HCT116 (cell line): ENCODE results near the gene ACYP2. TPM values are rescaled to one million over a fixed set of nuclear protein-coding genes. Genes with fewer than 3 reads are reported as not detected.

Experiments used
- ATAC-seq: fragments of 200-7000 bp; cut with Tn5 transposase; 2 replicates; pipeline ENCODE4 v1.9.1; 2020; ENCODE audit warnings: mild to moderate bottlenecking, moderate library complexity
- BruUV-seq: library from RNA; stranded (reverse); fragments of 400-500 nt; replicated peaks from 2 replicates; lab custom pipeline; 2021; lab: Mats Ljungman, UMichigan
- CTCF ChIA-PET: fragments of 300-600 bp; sonication (Branson Sonifier 250); formaldehyde crosslinking; loops from one replicate; lab custom pipeline; 2021; ENCODE audit warnings: antibody characterized with exemption; lab: Charles Lee
- POLR2A ChIA-PET: fragments of 300-600, 350-600 bp; sonication (Branson Sonifier 250); formaldehyde crosslinking; loops from one replicate; lab custom pipeline; 2021; ENCODE audit warnings: antibody characterized with exemption; lab: Charles Lee
- RAD21 ChIA-PET, 2 experiments: fragments of 300-600 bp; sonication (Branson Sonifier 250); formaldehyde crosslinking; loops; one replicate each; lab custom pipeline; 2023; ENCODE audit warnings: low total read pairs in 2 of 2; ENCODE audit not compliant: uncharacterized antibody in 2 of 2, unreplicated experiment in 2 of 2, low non-redundant PET in 1 of 2; lab: Charles Lee
- DNase-seq: peaks from one replicate; pipeline ENCODE4 v3.0.0-alpha.2; 2010; ENCODE audit warnings: low read depth, low spot score
- H2AFZ ChIP-seq: fragments of 200-600 bp; shearing (Covaris generic), sonication (generic); 2 replicates; pipeline ENCODE4 v1.6.1; 2017; ENCODE audit warnings: low read depth, mixed run types, mixed read lengths, antibody characterized with exemption, low read length; ENCODE audit not compliant: poor library complexity, severe bottlenecking
- H3K27ac ChIP-seq: 2 replicates; pipeline ENCODE4 v1.5.1; 2012; ENCODE audit warnings: low read depth, low read length
- H3K27me3 ChIP-seq: fragments of 200-600 bp; sonication (generic); 2 replicates; pipeline ENCODE4 v1.6.1; 2016; ENCODE audit warnings: mixed run types, low read length, mixed read lengths; ENCODE audit not compliant: insufficient read depth
- H3K36me3 ChIP-seq, 2 experiments: fragments of 200-500 bp in 1 of 2; fragments of 200-600 bp in 1 of 2; sonication (Bioruptor generic) in 1 of 2; sonication (generic) in 1 of 2; 2 replicates each; pipeline versions ENCODE4 v1.5.1 to v1.6.1; 2014 to 2016; ENCODE audit warnings: low read length in 2 of 2, inconsistent platforms in 1 of 2, mixed read lengths in 1 of 2, mixed run types in 1 of 2; ENCODE audit not compliant: insufficient read depth in 2 of 2, control insufficient read depth in 1 of 2
- H3K4me1 ChIP-seq, 2 experiments: fragments of 200-600 bp in 1 of 2; sonication (generic) in 1 of 2; 2 replicates each; pipeline versions ENCODE4 v1.5.1 to v1.6.1; 2012 to 2017; ENCODE audit warnings: low read length in 2 of 2, inconsistent platforms in 1 of 2, mild to moderate bottlenecking in 1 of 2, mixed read lengths in 1 of 2, mixed run types in 1 of 2, moderate library complexity in 1 of 2; ENCODE audit not compliant: insufficient read depth in 2 of 2, control insufficient read depth in 1 of 2
- H3K4me2 ChIP-seq: fragments of 200-600 bp; sonication (generic); 2 replicates; pipeline ENCODE4 v1.6.1; 2017; ENCODE audit warnings: mixed run types, low read length, mixed read lengths
- H3K4me3 ChIP-seq, 2 experiments: fragments of 200-600 bp in 1 of 2; sonication (generic) in 1 of 2; replicated peaks in 1 of 2; 2 replicates each; pipeline ENCODE4 v1.5.1; 2011 to 2016; ENCODE audit warnings: low read length in 2 of 2, control low read depth in 1 of 2, low read depth in 1 of 2, mild to moderate bottlenecking in 1 of 2, mixed read lengths in 1 of 2, mixed run types in 1 of 2
- H3K79me2 ChIP-seq: fragments of 200-600 bp; sonication (generic); 2 replicates; pipeline ENCODE4 v1.6.1; 2017; ENCODE audit warnings: mild to moderate bottlenecking, mixed run types, low read length, moderate library complexity, mixed read lengths; ENCODE audit not compliant: insufficient read depth
- H3K9ac ChIP-seq: fragments of 200-600 bp; sonication (generic); 2 replicates; pipeline ENCODE4 v1.6.1; 2016; ENCODE audit warnings: low read length, mixed read lengths
- H3K9me2 ChIP-seq: fragments of 200-600 bp; sonication (generic), shearing (Covaris generic); 2 replicates; pipeline ENCODE4 v1.6.1; 2017; ENCODE audit warnings: mixed run types, mild to moderate bottlenecking, moderate library complexity; ENCODE audit not compliant: insufficient read depth
- H3K9me3 ChIP-seq, 2 experiments: fragments of 200-500 bp in 1 of 2; fragments of 200-600 bp in 1 of 2; sonication (Bioruptor generic) in 1 of 2; sonication (generic) in 1 of 2; 2 replicates each; pipeline ENCODE4 v1.6.1; 2014 to 2017; ENCODE audit warnings: low read length in 2 of 2, mixed read lengths in 2 of 2, inconsistent platforms in 1 of 2, low read depth in 1 of 2, mild to moderate bottlenecking in 1 of 2, mixed run types in 1 of 2, moderate library complexity in 1 of 2; ENCODE audit not compliant: control insufficient read depth in 1 of 2, insufficient read depth in 1 of 2
- H4K20me1 ChIP-seq: fragments of 200-600 bp; sonication (generic), shearing (Covaris generic); 2 replicates; pipeline ENCODE4 v1.6.1; 2017; ENCODE audit warnings: mixed run types, mild to moderate bottlenecking, moderate library complexity; ENCODE audit not compliant: insufficient read depth
- CEBPB ChIP-seq: IDR thresholded peaks from 2 replicates; pipeline ENCODE4 v1.6.1; 2012; ENCODE audit warnings: low read depth
- CTCF ChIP-seq, 3 experiments: fragments of 200-600 bp in 1 of 3; sonication (generic) in 1 of 3; IDR thresholded peaks in 2 of 3; conservative IDR thresholded peaks in 1 of 3; 2 replicates each; pipeline ENCODE4 v1.5.1; 2012 to 2017; ENCODE audit warnings: low read depth in 2 of 3, low read length in 2 of 3, antibody characterized with exemption in 1 of 3, borderline replicate concordance in 1 of 3, control low read depth in 1 of 3, mild to moderate bottlenecking in 1 of 3, mixed read lengths in 1 of 3, mixed run types in 1 of 3, moderate library complexity in 1 of 3; ENCODE audit not compliant: insufficient read depth in 1 of 3
- EGR1 ChIP-seq: IDR thresholded peaks from 2 replicates; pipeline ENCODE4 v1.6.1; 2012; ENCODE audit warnings: low read depth
- ELF1 ChIP-seq: IDR thresholded peaks from 2 replicates; pipeline ENCODE4 v1.6.1; 2012; ENCODE audit warnings: low read depth, borderline replicate concordance
- EZH2 ChIP-seq: fragments of 200-600 bp; sonication (generic); IDR thresholded peaks from 2 replicates; pipeline ENCODE4 v1.6.1; 2017; ENCODE audit warnings: antibody characterized with exemption, mixed run types
- EZH2phosphoT487 ChIP-seq: fragments of 200-600 bp; IDR thresholded peaks from 2 replicates; pipeline ENCODE4 v1.6.1; 2018; ENCODE audit warnings: antibody characterized with exemption, borderline replicate concordance
- FOSL1 ChIP-seq: IDR thresholded peaks from 2 replicates; pipeline ENCODE4 v1.6.1; 2012; ENCODE audit warnings: low read depth
- JUND ChIP-seq: IDR thresholded peaks from 2 replicates; pipeline ENCODE4 v1.6.1; 2012
- RAD21 ChIP-seq: IDR thresholded peaks from 2 replicates; pipeline ENCODE4 v1.6.1; 2012; ENCODE audit warnings: low read depth, mild to moderate bottlenecking
- SIN3A ChIP-seq: IDR thresholded peaks from 2 replicates; pipeline ENCODE4 v1.6.1; 2012; ENCODE audit warnings: low read depth
- SRF ChIP-seq: IDR thresholded peaks from 2 replicates; pipeline ENCODE4 v1.6.1; 2012; ENCODE audit warnings: low read depth
- YY1 ChIP-seq: IDR thresholded peaks from 2 replicates; pipeline ENCODE4 v1.6.1; 2011; ENCODE audit warnings: low read length, low read depth, moderate library complexity, mild to moderate bottlenecking; ENCODE audit not compliant: insufficient replicate concordance; ENCODE audit errors: extremely low read depth
- ZBTB33 ChIP-seq: IDR thresholded peaks from 2 replicates; pipeline ENCODE4 v1.6.1; 2011; ENCODE audit warnings: mild to moderate bottlenecking, low read length, moderate library complexity; ENCODE audit not compliant: insufficient replicate concordance; ENCODE audit errors: extremely low read depth
- ZFX ChIP-seq: fragments of 450-650 bp; IDR thresholded peaks from 2 replicates; pipeline ENCODE4 v1.6.1; 2017
- ZNF274 ChIP-seq: fragments of 200-500 bp; sonication (Bioruptor generic); IDR thresholded peaks from 2 replicates; pipeline ENCODE4 v1.6.1; 2014; ENCODE audit warnings: mild to moderate bottlenecking, low read depth, low read length, inconsistent platforms
- intact Hi-C: fragments of 100-400 bp; cut with micrococcal nuclease; formaldehyde crosslinking; loops from 2 replicates; pipeline ENCODE4 v1.10.0; 2022
- total RNA-seq: library from RNA; stranded (reverse); gene quantifications from one replicate; pipeline ENCODE4 v1.2.1, GENCODE V29; 2021; ENCODE audit not compliant: unreplicated experiment
- TF ChIP-seq, protein P1 (sequence below): IDR thresholded peaks from 2 replicates; pipeline ENCODE4 v1.6.1; 2012
- TF ChIP-seq, protein P2 (sequence below): IDR thresholded peaks from 2 replicates; pipeline ENCODE4 v1.6.1; 2012
- TF ChIP-seq, protein P3 (sequence below): IDR thresholded peaks from 2 replicates; pipeline ENCODE4 v1.6.1; 2012; ENCODE audit warnings: low read depth

ACYP2 gene
- total RNA-seq, 1 experiment from 2014 or later: 9.4 TPM

- H3K36me3 ChIP-seq: no peaks in the 10 kb centered on the region
- ChIA-PET POLR2A (no interaction called here), RAD21 (no interaction called here), CTCF (interaction anchor here (1.4 to 2.8 kb wide), 6 partner anchors 394 to 731 kb away, joined by 4 to 58 read pairs (median 16); no protein-coding TSS in a partner anchor)
- TF ChIP-seq FOSL1 (no peak), ZNF274 (no peak), CTCF (IDR thresholded peaks at IDR 0.05 in 2 of 3, conservative IDR thresholded peaks at IDR 0.05 in 1 of 3; ENCODE audit: borderline replicate concordance in 1 of 3, insufficient read depth in 1 of 3, low read depth in 2 of 3, low read length in 2 of 3) (no peak), YY1 (no peak), SRF (no peak), CEBPB (no peak), ELF1 (no peak), EZH2phosphoT487 (no peak), EZH2 (no peak), SIN3A (no peak), RAD21 (no peak), ZFX (no peak), JUND (no peak), EGR1 (no peak), ZBTB33 (no peak)
- TF ChIP-seq, protein P1, sequence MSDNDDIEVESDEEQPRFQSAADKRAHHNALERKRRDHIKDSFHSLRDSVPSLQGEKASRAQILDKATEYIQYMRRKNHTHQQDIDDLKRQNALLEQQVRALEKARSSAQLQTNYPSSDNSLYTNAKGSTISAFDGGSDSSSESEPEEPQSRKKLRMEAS: no peak
- TF ChIP-seq, protein P2, sequence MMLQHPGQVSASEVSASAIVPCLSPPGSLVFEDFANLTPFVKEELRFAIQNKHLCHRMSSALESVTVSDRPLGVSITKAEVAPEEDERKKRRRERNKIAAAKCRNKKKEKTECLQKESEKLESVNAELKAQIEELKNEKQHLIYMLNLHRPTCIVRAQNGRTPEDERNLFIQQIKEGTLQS: no peak
- TF ChIP-seq, protein P3, sequence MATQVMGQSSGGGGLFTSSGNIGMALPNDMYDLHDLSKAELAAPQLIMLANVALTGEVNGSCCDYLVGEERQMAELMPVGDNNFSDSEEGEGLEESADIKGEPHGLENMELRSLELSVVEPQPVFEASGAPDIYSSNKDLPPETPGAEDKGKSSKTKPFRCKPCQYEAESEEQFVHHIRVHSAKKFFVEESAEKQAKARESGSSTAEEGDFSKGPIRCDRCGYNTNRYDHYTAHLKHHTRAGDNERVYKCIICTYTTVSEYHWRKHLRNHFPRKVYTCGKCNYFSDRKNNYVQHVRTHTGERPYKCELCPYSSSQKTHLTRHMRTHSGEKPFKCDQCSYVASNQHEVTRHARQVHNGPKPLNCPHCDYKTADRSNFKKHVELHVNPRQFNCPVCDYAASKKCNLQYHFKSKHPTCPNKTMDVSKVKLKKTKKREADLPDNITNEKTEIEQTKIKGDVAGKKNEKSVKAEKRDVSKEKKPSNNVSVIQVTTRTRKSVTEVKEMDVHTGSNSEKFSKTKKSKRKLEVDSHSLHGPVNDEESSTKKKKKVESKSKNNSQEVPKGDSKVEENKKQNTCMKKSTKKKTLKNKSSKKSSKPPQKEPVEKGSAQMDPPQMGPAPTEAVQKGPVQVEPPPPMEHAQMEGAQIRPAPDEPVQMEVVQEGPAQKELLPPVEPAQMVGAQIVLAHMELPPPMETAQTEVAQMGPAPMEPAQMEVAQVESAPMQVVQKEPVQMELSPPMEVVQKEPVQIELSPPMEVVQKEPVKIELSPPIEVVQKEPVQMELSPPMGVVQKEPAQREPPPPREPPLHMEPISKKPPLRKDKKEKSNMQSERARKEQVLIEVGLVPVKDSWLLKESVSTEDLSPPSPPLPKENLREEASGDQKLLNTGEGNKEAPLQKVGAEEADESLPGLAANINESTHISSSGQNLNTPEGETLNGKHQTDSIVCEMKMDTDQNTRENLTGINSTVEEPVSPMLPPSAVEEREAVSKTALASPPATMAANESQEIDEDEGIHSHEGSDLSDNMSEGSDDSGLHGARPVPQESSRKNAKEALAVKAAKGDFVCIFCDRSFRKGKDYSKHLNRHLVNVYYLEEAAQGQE: no peak
- H4K20me1 ChIP-seq: no peaks in the 10 kb centered on the region
- H3K4me3 ChIP-seq: no peak overlapping the region
- ATAC-seq: no peak
- no peak overlapping the region for H2AFZ ChIP-seq
- BruUV-seq: no TSS peak
- H3K27me3 ChIP-seq: no peaks in the 10 kb centered on the region
- intact Hi-C loops: loop anchor here (1.0 to 10.0 kb wide), 5 partner anchors 395 to 1067 kb away; no protein-coding TSS in a partner anchor
- H3K9me3 ChIP-seq: no peaks in the 10 kb centered on the region
- no peaks in the 10 kb centered on the region for H3K9me2 ChIP-seq
- no peak for DNase-seq
- H3K4me1 ChIP-seq: peaks cover 12 to 18% of the 10 kb centered on the region in 2 experiments
- no peaks in the 10 kb centered on the region for H3K79me2 ChIP-seq
- no peak overlapping the region for H3K4me2 ChIP-seq
- no peak overlapping the region for H3K27ac ChIP-seq
- no peak overlapping the region for H3K9ac ChIP-seq
Measured at GRCh38 chr2:54107903-54108615, 7.4 kb upstream of the ACYP2 start.
